GM19438 (cell line): Measurements from ENCODE around the gene MMP21.

ENCODE experiments used
- ATAC-seq: cut with Tn5 transposase; IDR thresholded peaks from one replicate; pipeline ENCODE4 v1.9.1; 2021; ENCODE audit warnings: low read depth; ENCODE audit not compliant: unreplicated experiment

Gene MMP21

DNA sequence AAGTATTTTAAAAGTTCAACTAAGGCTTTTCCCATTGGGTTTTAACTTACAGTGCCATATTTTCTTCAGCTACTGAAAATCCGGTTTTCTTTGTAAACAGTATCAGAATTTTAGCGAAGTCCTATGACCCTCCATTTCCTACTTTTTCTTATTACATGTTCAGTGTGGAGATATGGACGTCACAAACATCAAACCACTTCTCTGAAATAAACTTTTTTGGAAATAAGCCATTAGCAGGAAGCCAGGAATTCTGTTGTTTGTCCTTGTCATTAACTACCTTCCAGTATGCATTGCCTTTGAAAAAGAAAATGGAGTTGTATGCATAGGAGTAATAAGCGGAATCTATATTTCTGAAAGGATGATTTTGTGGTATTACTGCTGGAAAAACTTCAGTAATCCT lies 9.1 kb downstream of the MMP21 start:
- no peak for ATAC-seq

GRCh38 chr10:125765835-125766234 lies 9.8 kb downstream of the MMP21 start:
- no peak for ATAC-seq

DNA sequence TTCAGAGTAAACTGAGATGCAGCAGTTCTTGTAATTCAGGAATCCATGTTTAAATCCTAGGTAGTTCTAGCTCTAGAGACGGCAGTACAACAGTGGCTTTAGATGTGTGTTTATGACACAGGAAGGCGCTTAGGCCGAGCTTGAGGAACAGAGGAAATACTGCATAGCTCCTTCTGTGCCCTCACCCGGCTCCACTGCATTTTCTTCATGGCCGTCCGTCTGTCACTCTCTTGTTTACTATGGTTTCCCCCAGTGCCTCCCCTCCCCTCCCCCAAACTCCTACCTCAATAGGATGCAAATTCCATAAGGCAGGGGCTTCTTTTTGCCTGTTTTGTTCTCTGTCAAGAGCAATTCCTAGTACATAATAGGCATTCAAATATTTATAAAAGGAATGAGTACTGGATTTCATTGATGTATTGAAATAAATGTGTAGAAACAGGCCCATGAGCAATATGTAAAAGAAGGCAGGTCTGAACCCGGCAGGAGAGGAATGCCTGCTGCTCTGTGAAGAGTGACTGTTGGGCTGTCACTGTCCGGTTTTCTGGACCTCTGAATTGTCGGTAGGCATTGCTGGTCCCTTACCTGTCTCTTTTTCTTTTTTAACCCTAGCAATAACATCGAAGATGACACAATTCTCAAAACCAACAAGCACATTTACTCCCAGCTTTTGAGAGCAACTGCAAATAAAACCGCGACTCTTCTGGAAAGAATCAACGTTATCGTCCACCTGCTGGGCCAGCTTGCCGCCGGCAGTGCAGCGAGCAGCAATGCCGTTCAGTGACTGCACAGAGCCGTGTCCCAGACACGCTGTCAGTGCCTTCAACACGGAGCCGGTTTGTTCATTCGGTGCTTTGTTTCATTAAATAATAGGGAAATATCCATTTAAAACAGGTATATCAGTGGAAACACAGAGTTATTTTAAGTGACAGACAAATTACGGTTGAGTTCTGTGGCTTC lies 12.7 kb downstream of the MMP21 start:
- ATAC-seq, result no peak

- ATAC-seq, result no peak
Observed at GRCh38 chr10:125761961-125762360, 13.7 kb downstream of the MMP21 start.

GRCh38 chr10:125757742-125758141 lies 17.9 kb downstream of the MMP21 start:
- ATAC-seq, result no peak

DNA sequence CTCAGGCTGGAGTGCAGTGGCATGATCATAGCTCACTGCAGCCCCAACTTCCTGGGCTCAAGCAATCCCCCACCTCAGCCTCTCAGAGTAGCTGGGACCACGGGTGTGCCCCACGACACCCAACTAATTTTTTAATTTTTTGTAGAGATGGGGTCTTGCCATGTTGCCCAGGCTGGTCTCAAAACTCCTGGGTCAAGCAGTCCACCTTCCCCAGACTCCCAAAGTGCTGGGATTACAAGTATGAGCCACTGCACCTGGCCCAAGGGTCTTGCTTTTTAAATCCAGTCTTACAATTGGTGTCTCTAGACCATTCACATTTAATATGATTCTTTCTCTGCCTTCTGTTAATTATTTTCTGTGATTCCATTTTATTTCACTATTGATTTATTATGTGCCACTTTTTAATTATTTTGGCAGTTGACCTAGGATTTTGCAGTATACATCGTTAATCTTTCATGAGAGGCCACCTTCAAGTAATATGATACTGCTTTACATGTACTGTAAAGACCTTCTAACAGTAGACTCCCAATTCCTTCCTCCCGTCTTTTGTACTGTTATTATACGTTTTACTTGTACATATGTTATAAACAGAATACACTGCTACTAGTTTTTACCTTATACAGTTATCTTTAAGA lies 18.7 kb downstream of the MMP21 start:
- no peak for ATAC-seq

- ATAC-seq, result no peak
Observed at GRCh38 chr10:125756196-125756595, 19.4 kb downstream of the MMP21 start.

GRCh38 chr10:125747417-125747816 lies 28.2 kb downstream of the MMP21 start:
- ATAC-seq, result no peak

GRCh38 chr10:125744909-125745308 lies 30.7 kb downstream of the MMP21 start:
- ATAC-seq, result no peak

DNA sequence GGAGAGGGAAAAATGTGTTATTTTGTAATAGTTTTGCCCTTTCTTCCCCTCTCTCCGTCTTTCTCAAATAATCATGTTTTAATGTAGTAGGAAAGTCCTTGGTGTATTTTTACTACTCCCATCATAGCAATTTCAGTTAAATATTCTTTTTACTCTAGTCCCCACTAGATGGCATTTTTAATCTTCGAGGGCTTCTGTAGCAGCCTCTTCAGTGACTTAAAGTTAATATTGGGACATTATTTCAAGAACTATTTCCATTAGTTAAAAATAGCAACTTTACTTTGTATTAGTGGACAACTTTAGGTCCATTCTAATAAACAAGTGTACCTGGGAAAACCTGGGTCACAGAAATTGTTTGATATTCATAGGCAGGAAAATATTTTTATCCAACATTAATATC lies 33.2 kb downstream of the MMP21 start:
- no peak for ATAC-seq

DNA sequence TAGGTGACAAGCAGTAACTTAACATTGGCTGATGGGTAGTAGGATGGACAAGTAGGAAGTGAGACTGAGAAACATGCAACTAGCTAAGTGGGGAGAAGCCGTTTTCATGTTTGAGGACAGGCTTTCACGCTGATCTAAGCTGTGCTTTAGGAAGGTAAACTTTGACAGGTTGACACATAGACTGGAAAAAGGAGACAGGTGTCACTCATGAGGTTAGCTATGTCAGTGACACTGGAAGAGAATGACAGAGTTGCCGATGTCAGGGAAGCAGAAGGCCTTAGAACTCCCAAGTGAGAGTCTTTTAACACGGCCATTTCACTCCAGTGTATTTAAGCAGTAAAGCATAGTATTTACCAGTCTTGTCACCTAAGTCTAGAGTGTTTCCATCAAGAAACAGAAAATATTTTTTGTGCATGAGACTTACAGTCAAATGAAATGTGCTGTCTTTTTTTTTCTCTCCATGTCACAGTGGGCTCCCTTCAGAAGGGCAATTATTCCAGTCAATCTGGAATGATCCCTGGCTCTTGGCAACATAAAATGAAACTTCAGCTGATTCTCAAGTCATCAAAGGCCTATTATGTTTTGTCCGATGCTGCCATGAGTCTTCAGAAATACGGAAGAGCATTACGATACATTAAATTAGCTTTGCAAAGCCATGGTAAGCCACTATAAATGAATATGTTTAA lies 35.5 kb downstream of the MMP21 start:
- ATAC-seq, result no peak

GRCh38 chr10:125738206-125738605 lies 37.4 kb downstream of the MMP21 start:
- no peak for ATAC-seq

GRCh38 chr10:125734823-125735222 lies 40.8 kb downstream of the MMP21 start:
- no peak for ATAC-seq

DNA sequence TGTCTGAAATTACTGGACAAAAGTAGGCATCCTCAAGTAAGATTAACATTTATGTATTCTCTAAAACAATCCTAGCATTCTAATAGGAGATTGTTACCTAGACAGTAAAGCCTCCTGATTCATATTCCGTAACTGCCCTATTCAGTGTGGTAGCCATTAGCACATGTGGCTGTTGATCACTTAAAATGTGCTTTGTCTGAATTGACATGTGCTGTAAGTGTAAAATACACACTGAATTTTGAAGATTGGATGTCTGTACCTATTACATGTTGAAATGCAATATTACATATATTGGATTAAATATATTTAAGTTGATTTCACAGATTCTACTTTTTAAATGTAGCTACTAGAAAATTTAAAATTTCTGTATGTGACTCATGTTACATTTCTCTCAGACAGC lies 41.5 kb downstream of the MMP21 start:
- ATAC-seq, result no peak

GRCh38 chr10:125727436-125727835 lies 48.2 kb downstream of the MMP21 start:
- ATAC-seq, result no peak

GRCh38 chr10:125726914-125727313 lies 48.7 kb downstream of the MMP21 start:
- ATAC-seq, result no peak

- ATAC-seq, result no peak
Observed at GRCh38 chr10:125722811-125723210, 52.8 kb downstream of the MMP21 start.

DNA sequence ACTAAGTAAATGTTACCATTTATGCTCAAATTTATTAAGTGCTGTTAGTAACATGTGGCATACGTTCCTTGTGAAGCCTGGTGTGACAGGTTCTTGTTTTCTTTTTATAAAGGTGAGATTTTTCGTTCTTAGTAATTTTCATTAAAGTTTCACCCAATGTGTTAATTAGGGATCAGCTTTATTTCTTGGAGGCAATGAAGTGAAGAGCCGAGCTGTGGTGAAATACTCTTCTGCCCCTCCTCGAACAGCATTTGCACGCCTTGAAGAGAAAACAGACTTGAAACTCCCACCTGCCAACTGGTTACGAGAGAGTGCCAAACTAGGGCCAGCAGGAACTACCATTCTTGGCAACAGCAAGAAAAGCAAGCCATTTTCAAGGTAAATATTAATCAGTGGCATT lies 54.6 kb downstream of the MMP21 start:
- peak; percentile 47 for ATAC-seq

DNA sequence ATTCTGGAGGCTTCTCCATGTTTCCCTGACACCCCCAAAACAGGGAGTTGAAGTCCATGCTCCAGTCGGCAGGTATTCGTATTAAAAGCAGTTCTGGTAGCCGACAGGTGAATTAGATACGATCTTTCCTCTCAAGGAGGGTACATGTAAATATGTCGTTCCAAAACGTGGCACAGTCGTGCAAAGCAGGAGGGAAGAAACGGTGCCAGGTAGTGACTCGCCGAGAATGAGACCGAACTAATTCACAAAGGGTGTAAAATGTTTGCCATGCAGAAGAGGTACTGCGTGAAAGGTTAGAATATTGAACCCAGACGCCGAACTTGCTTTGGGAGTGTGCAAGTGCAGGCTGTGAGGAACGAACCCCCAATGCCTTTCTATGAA lies 55.6 kb downstream of the MMP21 start:
- no peak for ATAC-seq

DNA sequence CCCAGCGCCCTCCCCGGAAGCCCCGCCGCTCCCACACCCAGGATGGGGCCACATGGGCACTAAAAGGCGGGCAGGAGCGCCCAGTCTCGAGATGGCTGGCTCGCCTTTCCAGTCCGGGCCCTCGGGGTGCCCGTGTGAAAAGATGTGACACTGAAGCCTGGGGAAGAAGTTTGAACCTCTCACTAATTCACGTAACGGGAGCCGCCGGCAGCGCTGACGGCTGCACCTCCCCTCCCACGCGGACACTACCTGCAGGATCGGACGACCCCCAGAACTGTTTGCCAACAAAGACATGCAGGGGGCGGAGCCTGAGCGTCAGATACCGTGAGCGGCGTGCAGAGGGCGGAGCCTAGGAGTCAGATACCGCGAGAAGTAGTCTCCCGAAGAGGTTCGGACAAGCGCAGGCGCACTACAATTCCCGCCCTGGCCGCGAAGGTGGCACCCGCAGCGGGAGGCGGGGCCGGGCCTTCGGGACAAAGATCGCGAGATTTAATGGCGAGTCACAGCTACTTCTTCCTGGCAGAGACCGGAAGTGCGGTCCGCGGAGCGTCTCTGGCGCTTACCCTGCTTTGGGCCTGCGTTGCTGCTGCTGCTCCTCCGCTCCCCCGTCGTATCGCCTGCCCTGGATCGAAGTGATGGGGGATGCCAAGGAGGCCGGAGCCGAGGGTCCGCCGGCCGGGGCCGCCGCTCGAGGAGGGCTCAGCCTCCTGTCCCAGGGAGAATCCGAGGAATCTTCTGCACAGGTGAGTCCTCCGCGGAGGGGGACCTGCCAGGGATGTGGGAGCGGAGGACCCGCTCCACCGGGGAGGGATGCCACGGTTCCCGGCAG lies 56.2 kb downstream of the MMP21 start, which contains the start of gene EDRF1:
Gene EDRF1 (plus strand): TSS at position 537 of the 829 bp plus-strand sequence. CDS start 99 bp downstream, at position 636.
- peak; percentile 86 for ATAC-seq
